Measurements from ENCODE around the gene MYO1B.
A peak's percentile ranks its signal among the peaks of the same experiment; 100 is the strongest.
"Not testable (repeated sequence)": the region's sequence is repeated elsewhere in the genome, so short reads cannot be mapped to it uniquely, and the experiment has no call there.

MYO1B gene

DNA sequence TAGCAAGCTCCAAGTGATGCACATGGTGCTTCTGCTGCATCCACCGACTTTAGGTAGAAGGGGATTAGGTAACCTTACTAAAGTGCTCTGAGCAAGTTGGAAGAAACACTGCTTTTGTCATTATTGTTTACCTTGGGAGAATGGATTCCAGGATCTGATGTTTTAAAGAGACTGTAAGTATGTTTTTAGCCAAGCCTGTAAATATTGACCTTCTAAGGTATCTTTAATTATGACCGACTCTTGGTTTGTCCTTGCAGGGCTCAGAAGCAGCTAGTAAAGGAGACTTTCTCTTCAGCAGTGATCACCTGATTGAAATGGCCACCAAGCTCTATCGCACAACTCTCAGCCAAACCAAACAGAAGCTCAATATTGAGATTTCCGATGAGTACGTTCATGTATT is 170.7 kb downstream of the MYO1B start:
- DNase-seq: no peak

DNA sequence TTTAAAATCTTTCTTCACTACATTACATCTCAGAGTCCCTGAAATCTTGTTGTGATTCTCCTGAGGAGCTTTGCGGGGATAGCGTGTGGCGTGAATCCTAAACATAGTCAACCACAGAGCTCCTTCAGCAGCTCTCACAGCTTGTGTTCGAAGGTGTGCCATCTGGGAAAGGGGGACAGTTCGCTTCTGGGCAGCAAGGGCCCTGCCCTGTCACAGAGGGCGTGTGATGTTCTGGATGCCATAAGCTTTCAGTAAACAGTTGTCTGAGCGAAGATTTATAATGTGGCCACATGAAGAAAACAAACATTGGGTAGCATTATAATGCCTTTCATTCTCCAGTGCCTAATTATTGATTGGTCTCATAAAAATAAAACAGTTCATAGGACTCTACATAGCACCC is 172.5 kb downstream of the MYO1B start:
- no peak for DNase-seq

DNA sequence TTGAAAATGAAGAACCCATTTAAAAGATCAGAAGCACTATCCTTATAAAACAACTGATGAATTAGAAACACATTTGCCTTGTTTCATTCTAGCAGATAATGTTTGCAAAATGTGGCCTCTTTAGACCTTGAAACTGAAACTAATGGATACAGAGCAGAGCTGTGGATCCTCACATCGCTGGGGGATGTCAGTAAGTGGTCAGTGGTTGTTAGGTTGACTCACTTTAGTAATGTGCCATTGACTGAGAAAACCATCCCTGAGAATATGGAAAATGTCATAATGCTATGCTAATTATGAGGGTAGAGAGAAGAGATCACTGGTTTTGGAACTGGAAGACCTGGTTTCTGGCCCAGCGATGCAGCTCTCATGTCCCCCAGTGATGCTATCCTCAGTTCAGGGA is 176.7 kb downstream of the MYO1B start:
- no peak for DNase-seq

DNA sequence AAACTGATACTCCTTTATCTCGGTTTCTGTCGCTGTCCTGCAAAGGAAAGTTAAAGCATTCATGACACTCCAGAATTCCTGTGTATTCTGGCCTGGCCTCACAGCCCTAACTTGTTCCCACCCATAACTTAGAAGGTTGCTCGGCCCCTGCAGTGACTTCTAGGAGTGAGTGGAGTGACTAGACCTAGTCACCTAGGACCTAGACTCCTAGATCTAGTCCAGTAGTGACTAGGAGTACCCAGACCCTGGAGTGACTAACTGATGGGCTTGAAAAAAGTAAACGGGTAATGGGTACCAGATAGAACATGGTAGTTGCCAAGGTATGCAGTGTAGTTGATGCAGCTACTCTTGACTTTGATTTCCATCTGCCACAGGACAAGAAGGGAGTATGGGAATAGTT is 181.8 kb downstream of the MYO1B start:
- DNase-seq: no peak

DNA sequence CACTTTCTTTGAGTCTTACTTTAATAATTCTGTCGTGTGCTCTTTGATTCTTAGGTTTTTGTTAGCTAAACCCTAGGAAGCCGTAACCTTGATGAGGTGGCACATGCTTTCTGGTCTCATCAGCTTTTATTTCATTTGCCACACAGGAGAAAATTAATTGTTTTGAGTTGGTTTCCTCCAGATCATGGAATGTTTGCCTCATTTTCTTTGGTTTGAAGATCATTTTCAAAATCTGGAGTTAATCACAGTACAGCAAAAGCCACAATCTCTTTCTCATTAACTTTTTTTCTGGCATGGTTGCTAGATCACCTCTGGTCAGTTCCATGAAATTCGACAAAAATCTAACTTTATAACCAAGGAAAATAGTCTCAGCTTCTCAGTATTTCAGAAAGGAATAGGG is 182.9 kb downstream of the MYO1B start:
- DNase-seq: no peak

DNA sequence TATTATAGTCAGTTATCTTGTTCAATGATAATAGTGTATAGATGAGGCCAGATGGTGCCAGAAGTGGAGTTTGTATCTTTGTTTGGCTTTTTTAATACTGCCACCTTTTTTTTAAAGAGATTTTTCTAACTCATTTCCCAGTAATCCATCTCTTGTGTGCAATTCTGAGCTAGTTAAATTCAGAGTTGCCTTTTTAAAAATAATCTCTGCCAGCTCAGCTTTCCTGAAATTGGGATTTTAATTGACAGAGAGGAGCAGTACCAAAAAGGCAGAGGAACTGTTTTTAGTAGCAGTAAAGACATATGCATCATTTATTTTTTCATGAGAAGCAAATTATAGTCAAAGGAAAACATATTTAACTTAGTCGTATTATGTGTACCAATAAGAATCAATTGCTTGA is 185.3 kb downstream of the MYO1B start:
- DNase-seq: no peak

DNA sequence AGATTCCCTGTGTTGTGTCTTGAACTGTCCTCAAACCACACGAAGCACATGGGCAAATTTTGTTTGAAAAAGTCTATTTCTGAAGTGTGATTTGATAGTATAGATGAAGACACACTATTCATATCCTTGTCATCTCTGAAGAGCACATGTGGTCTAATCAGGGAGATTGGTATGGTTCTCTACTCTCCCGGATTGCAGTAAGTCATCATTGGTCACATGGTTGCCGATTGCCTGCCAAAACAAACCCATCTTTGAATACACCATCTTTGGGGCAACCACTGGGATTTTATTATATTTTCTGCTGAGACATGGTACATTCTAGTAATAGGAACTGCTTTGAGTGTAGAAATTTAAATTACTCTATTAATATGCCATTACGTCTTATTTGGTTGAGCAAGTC is 186.9 kb downstream of the MYO1B start:
- DNase-seq: no peak

DNA sequence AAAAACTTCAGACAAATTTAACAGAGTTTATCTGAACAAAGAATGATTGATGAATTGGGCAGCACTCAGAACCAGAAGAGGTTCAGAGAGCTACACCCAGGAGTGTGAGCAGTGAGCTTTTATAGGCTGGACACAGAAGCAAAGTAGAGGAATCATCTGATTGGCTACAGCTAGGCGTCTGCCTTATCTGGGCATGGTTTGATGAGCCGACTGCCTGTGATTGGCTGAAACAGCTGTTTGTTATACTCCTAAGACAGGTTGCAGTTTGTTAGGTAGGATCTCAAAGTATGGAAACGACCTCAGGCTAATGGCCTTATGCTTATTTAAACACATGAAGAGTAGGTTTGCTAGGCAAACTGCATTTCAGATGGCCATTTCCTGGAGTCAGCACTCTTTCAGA is 188.9 kb downstream of the MYO1B start:
- DNase-seq: no peak

DNA sequence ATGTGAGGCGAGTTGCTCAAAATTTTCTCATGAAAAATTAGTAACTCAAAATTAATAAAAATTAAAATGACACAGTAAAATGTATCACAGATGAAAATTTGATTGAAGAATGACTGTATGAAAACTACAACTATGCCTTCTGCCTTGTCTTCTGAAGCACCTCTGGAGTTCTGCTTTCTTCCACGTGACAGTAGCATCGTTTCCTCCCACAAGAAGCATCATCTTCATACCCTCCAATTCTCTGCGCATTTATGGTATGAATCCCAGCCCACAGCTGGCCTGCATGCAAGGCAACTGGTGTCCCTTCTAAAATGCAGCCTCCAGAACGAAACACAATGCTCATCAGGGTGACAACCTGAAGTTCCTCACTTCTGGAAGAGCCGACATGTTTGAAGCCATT is 189.9 kb downstream of the MYO1B start:
- no peak for DNase-seq

DNA sequence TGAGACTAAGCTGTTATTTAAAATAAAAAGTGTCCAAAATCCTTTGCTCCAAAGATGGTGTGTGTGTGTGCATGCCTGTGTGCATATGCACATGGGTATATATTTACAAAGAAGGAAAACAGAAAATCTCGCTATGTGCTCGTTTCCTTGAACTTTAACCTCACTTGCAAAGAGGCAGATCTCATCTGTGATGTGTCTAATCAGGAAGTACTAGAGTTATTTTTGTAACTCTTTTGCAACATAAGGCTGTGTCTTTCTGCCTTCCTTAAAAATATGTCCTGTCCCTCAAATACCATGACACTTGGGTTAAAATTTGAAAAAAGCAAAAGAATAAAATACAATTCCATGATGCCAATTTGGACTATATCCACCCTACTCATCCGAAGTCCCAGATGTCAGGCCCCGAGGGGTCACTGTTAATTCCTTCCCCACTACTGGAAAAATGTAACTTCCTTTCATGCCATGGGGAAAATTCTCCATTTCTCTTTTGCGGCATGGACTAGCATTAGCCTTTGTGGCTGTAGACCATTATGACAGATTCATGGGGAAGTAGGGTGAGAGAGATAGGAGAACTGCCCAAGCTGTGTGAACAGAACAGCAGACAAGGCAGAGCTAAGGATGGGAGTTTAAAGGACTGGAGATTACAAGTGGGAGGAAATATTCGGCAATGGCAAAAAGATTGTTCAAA is 191.3 kb downstream of the MYO1B start:
- DNase-seq: no peak

DNA sequence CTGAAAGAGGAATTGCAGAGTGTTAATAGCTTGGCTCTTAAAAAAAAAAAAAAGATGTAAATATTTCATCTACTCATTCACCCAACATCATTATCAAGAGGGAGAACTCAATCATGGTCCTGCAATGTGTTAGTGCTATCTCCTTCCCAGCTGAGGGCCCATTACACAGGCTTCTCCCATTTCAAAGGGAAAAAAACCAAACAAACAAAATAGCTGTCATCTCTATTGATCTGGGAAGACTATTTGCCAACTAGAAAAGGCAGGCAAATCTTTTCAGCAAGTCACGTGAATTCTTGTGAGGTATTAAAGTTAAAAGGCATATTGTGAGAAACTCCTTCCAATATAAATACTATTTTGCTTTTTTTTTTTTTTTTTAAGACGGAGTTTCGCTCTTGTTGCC is 194.3 kb downstream of the MYO1B start:
- no peak for DNase-seq

DNA sequence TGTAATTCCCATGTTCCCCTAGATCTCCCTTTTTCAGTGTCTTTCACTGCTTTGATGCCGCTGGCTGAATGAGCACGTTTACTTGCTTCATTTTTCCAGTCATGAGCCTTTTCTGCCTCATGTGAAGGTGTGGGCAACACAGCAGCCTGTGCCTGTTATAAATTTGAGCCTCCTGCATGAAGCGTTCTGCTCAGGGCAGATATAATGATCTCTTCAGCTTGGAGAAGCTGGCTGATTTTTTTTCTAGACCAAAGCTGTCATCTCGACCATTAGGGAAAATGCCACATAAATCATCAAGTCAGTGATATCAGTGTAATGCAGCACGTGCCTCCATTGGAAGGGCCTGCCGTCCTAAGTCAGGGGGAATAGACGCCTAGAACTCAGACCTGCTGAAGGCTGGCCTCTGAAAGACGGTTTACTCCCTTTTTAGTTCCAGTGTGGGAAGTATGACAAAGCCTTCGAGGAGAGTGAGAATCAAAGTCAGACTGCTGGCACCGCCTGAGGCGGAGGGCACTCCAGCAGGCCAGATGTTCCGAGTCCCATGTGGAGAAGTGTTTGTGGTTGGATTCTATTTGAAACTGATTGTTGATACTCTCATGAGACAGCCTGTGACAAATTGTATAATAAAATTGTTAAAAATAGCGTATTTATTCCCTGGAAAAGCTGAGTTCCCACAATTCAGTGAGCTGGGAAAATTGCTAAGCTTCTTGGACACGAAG is 196.5 kb downstream of the MYO1B start:
- no peak for DNase-seq

DNA sequence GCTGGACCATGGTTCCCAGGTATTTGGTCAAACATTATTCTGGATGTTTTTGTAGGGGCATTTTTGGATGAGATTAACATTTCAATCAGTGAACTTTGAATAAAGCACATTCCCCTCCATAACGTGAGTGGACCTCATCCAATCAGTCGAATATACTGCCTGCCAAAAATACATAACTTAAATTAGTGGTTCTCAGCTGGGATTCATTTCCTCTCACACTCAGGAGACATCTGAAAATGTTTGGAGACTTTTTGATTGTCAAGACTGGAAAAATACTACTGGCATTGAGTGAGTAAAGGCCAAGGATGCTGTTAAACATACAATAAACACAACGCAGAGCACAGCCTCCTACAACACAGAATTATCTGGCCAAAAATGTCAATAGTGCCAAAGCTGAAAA is 198.2 kb downstream of the MYO1B start:
- DNase-seq: no peak

DNA sequence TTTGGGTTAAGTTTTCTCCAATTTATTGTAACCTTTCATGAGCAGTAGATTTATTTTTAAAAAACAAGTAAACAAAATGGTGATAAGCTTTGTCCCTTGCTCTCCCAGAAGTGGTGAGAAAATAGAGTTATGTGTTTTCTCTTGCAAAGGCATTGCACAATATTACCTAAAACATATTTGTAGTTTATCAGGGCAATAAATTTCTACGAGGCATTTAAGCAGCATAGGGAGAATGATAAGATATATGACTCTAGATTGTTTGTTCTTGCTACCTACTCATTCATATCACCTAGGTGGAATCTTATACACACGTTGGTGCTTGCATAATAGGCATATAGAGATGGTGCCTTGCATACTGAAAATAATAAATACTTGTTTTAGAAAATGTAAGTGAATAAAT is 201.7 kb downstream of the MYO1B start:
- DNase-seq: no peak

DNA sequence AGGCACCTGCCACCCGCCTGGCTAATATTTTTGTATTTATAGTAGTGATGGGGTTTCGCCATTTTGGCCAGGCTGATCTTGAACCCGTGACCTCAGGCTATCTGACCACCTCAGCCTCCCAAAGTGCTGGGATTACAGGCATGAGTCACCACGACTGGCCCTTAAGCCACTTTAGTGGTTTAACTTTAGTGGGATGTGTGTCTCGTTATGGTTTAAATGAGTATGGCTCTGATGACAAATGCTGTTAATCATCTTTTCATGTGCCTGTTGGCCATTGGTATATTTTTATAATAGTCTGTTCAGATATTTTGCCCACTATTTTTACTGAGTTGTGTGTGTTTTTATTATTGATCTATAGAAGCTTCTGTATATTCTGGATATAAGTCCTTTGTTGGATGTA is 205.9 kb downstream of the MYO1B start:
- DNase-seq: no peak

DNA sequence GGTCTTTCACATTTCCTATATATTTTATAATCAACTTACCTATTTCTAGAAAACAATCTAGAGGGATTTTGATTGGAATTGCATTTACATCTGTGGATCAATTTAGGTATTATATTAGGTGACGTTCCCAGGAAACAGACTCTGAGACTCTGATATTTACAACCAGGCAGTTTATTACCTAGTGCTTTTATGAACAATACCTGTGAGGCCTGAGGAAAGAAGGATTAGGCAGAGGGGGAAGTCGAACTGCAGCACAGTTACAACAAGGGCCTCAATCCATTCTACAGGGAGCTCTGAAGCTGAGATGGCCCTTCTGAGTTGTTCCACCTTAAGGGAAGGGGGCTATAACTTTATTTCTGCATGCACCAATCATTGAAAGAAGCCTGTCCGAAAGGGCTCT is 206.9 kb downstream of the MYO1B start:
- DNase-seq: no peak

DNA sequence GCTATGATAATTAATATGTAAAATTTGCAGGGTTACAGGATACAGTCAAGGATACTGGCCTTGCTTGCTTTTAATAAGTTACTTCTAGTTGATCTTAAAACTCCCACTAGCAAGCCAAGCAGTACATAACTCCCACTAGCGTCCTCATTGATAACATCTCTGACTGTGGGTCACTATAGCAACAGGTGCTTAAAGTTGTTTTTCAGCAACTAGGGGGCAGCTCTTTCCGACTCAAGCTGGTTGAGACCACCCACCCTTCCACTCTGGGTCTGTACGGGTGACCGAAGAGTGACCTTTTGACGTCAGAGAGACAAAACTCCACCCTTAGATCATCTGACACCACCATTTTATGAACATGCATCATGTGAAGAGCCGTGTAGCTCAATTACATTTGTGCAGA is 208.6 kb downstream of the MYO1B start:
- no peak for DNase-seq

DNA sequence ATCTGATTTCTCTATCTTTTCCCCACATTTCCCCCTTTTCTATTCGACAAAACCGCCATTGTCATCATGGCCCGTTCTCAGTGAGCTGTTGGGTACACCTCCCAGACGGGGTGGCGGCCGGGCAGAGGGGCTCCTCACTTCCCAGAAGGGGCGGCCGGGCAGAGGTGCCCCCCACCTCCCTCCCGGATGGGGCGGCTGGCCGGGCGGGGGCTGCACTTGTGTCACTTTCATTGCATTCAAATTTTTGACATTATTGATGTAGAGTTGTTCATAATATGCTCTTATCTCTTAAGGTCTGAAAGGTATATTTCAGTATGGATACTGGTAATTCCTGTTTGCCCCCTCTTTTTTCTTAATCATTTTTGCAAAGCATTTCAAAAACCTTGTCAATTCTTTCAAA is 211.3 kb downstream of the MYO1B start:
- not testable (repeated sequence) for DNase-seq

DNA sequence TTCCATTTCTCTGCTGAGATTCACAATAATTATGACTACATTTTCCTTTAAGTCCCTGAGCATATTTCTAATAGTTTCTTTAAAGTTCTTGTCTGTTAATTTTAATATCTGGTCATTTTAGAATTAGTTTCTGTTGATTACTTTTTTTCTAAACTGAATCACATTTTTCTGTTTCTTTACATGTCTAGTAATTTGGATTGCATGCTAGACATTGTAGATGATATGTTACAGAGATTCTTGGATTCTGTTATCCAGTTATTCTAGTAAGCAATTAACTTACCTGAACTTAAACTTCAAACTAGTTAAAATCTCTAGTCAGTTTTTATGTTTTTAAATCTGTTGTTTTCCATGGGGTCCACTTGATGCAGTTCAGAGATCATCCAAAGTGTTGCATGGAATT is 214.0 kb downstream of the MYO1B start:
- no peak for DNase-seq

DNA sequence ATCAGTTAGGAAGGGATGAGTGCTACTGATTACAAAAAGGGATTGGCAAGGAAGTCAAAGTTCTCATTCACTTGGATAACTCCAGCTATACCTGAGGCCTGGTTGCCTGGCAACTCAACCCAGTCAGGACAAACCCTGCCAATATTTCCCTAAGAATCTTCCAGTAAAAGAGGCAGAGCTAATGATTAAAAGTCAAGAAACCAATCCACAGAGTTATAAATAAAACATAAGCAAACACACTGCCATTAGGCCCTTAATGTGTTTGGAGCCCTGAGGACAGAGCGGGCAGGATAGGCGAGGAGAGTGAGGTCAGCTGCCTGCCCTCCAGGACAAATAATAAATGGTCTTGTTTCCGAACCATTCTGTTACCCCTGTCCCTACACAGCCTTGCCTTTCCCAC is 217.2 kb downstream of the MYO1B start:
- peak; percentile 79 to 82 for DNase-seq

DNA sequence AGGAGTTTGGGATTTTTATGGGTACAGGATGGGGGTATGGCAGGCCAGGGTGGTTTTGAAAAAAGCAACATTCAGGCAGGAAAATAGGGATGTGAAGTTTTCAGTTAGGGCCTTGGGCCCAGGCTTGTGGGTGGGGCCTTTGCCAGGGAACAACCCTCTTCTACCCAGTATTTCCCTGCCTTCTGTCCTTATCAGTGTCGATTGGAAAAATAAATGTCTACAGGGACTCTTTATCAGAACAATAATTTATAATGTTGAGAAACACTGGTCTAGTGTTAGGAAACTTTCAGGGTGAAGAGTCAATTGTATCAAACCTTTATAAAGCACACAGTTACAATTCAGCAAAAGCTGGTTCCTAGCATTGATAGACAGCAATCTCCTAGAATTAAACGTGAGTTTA is 218.6 kb downstream of the MYO1B start:
- no peak for DNase-seq

DNA sequence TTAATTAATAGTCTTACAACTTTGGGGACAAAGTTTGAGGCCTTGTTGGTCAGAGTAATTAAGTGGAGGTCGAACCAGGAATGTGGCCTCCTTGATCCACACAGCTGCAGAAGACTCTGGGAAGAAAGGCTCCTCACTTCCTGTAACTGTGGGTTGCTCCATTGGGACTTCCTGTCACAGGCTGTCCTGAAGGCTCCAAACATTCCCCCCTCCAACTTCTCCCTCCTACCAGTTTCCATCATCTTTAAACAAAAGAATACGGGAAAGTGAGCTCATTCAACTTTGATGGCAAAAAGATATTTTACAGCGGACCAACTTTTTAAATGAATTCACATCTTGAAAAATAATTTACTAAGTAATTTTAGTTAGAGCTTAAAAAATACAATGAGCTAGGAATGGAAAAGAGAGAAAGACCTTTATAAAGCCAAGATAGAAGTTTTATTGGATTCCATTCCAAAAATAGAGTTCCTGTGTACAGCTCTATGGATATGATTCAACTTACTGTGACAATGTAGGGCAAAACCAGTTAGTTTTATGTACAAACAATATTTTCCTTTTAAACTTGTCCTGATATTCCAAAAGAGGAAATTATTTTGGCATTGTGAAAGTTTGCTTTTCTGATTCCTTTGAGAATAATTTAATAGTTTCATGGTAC is 220.7 kb downstream of the MYO1B start:
- DNase-seq: no peak

DNA sequence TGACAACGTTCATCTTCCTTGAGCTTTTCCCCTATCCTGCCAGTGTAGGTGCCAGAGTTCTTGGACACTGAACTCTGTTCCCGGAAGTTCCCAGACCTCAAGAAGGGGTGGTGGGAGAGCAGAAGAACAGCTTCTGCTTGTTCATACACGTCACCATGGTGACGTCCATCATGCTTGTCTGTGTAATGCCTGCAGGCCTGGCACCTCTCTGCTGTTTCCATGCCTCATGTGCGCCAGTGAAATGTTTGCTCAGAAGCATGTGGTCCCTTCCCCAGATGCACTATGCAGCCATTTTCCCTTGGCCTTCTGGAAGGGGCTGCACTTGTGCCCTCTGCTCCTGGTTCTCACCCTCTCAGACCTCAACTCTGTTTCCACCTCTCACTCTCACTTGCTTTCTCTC is 221.9 kb downstream of the MYO1B start:
- no peak for DNase-seq

DNA sequence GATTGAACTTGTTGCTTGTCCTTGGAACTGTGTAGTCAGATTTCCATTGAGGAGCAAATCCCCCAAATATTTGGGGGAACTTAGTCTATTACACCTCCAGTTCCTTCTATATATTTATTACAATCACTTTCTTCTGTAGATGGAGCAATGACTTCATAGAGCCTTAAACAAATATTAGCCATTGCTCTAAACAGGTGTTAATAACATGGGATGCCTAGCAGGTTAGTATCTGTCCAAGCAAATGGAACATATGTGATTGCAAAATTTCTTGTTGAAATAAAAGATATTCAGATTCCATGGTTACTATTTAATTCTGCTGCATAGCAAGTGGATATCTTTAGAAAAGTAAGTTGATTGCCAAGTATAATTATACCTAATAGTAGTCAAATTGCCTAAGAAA is 225.1 kb downstream of the MYO1B start:
- DNase-seq: no peak

DNA sequence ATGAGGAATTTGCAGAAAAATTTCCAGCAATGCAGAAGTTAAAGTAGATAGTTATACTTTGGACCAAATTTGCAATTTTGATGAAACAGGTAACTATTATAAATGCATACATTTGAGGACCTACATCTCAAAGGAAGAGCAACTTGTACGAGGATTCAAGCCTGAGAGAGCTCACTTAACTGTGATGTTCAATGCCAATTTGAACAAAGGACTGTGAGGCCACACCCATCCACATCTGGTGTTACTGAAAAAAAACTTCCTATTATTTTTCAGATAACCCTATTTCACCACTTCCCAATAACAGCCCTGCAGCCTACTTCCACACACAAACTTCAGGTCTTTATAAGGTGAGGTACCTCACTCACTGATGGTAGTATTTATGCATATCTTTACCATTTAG is 229.3 kb downstream of the MYO1B start:
- DNase-seq: no peak

All from NCI-H526 (cell line).